A549 (cell line): ENCODE results near the gene CLECL1.

Experiments used
- CBX2 ChIP-seq: fragments of 200-600 bp; sonication (generic); IDR thresholded peaks from 2 replicates; pipeline ENCODE4 v1.6.1; 2016; ENCODE audit warnings: low read depth, mild to moderate bottlenecking, borderline replicate concordance
- CEBPB ChIP-seq, 2 experiments: fragments of >200 bp in 1 of 2; sonication (Bioruptor Twin) in 1 of 2; formaldehyde crosslinking in 1 of 2; IDR thresholded peaks; 2 replicates each; pipeline ENCODE4 v1.6.1; 2012 to 2016
- CTCF ChIP-seq: fragments of >200 bp; sonication (Bioruptor Twin); formaldehyde crosslinking; IDR thresholded peaks from 3 replicates; pipeline ENCODE4 v1.5.1; 2016
- EP300 ChIP-seq, 2 experiments: fragments of >200 bp; sonication (Bioruptor Twin); formaldehyde crosslinking; IDR thresholded peaks; 2 replicates in 1 of 2; 3 replicates in 1 of 2; pipeline ENCODE4 v1.6.1; 2016 to 2017
- HMGXB4 ChIP-seq: fragments of 250-450 bp; sonication (Bioruptor Pico); IDR thresholded peaks from 2 replicates; pipeline ENCODE4 v1.5.0; 2021; ENCODE audit warnings: mild to moderate bottlenecking, moderate library complexity, borderline replicate concordance
- PHF8 ChIP-seq: fragments of 200-600 bp; sonication (generic); IDR thresholded peaks from 2 replicates; pipeline ENCODE4 v1.6.1; 2016; ENCODE audit warnings: low read depth, mild to moderate bottlenecking, antibody characterized with exemption, moderate library complexity, borderline replicate concordance
- POLR2A ChIP-seq: IDR thresholded peaks from 2 replicates; pipeline ENCODE4 v1.6.1; 2012; ENCODE audit warnings: mild to moderate bottlenecking, low read length
- RCOR1 ChIP-seq: fragments of 150-350 bp; IDR thresholded peaks from 2 replicates; pipeline ENCODE4 v1.6.1; 2014; ENCODE audit warnings: antibody characterized with exemption, low read length, low read depth
- RFX5 ChIP-seq: fragments of 450-650 bp; IDR thresholded peaks from 2 replicates; pipeline ENCODE4 v1.7.1; 2014; ENCODE audit warnings: antibody characterized with exemption, mild to moderate bottlenecking, moderate library complexity
- TP53 ChIP-seq: fragments of 250-450 bp; sonication (Bioruptor Pico); IDR thresholded peaks from 2 replicates; pipeline ENCODE4 v1.5.0; 2021; ENCODE audit warnings: mild to moderate bottlenecking, moderate library complexity

- TF ChIP-seq CTCF (no peak), TP53 (CRISPR knock-in tag) (no peak), CEBPB (IDR thresholded peaks at IDR 0.05) (no peak), PHF8 (no peak), CBX2 (no peak), HMGXB4 (CRISPR knock-in tag) (no peak), POLR2A (no peak), EP300 (IDR thresholded peaks at IDR 0.05) (no peak), RFX5 (no peak), RCOR1 (no peak)
These were observed 2.7 kb upstream of the CLECL1 start for GRCh38 chr12:9735601-9736000.
